Hepatocyte (in vitro differentiated cells): Measurements from ENCODE around the gene KIF6. TPM values are rescaled to one million over a fixed set of nuclear protein-coding genes. Genes with fewer than 3 reads are reported as not detected.

Experiments used
- DNase-seq: peaks from one replicate; pipeline ENCODE4 v3.0.0-alpha.2; 2016; ENCODE audit warnings: low spot score
- H2AFZ ChIP-seq: fragments of 200-600 bp; sonication (generic); 2 replicates; pipeline ENCODE4 v1.6.0; 2016; ENCODE audit warnings: antibody characterized with exemption, mild to moderate bottlenecking
- H3K27ac ChIP-seq: fragments of 200-600 bp; sonication (generic); 2 replicates; pipeline ENCODE4 v1.5.1; 2016; ENCODE audit warnings: mild to moderate bottlenecking
- H3K27me3 ChIP-seq: fragments of 200-600 bp; sonication (generic); 2 replicates; pipeline ENCODE4 v1.6.1; 2016
- H3K36me3 ChIP-seq: fragments of 200-600 bp; sonication (generic); replicated peaks from 2 replicates; pipeline ENCODE4 v1.5.1; 2016; ENCODE audit warnings: low read depth; ENCODE audit not compliant: insufficient read depth
- H3K4me1 ChIP-seq: fragments of 200-600 bp; sonication (generic); 2 replicates; pipeline ENCODE4 v1.5.1; 2016; ENCODE audit warnings: mild to moderate bottlenecking, moderate library complexity; ENCODE audit not compliant: insufficient read depth
- H3K4me2 ChIP-seq: fragments of 200-600 bp; sonication (generic); 2 replicates; pipeline ENCODE4 v1.6.0; 2016
- H3K4me3 ChIP-seq: fragments of 200-600 bp; sonication (generic); 2 replicates; pipeline ENCODE4 v1.5.1; 2016; ENCODE audit warnings: mild to moderate bottlenecking
- H3K79me2 ChIP-seq: fragments of 200-600 bp; sonication (generic); 2 replicates; pipeline ENCODE4 v1.6.0; 2017; ENCODE audit warnings: mild to moderate bottlenecking
- H3K9me2 ChIP-seq: fragments of 200-600 bp; sonication (generic); replicated peaks from 2 replicates; pipeline ENCODE4 v1.6.0; 2017; ENCODE audit warnings: mild to moderate bottlenecking; ENCODE audit not compliant: insufficient read depth
- H3K9me3 ChIP-seq: fragments of 200-600 bp; sonication (generic); 2 replicates; pipeline ENCODE4 v1.5.1; 2016; ENCODE audit warnings: low read depth, mild to moderate bottlenecking
- H4K20me1 ChIP-seq: fragments of 200-600 bp; sonication (generic); 2 replicates; pipeline ENCODE4 v1.6.0; 2016; ENCODE audit warnings: mild to moderate bottlenecking; ENCODE audit not compliant: insufficient read depth, poor library complexity, severe bottlenecking
- EZH2 ChIP-seq: fragments of 200-600 bp; sonication (generic); IDR thresholded peaks from 2 replicates; pipeline ENCODE4 v1.6.1; 2016; ENCODE audit warnings: antibody characterized with exemption, mild to moderate bottlenecking, borderline replicate concordance
- EZH2phosphoT487 ChIP-seq: fragments of 200-600 bp; sonication (generic); IDR thresholded peaks from one replicate; pipeline ENCODE4 v1.6.1; 2018; ENCODE audit warnings: antibody characterized with exemption, mild to moderate bottlenecking, low read depth, moderate library complexity; ENCODE audit not compliant: unreplicated experiment, severe bottlenecking
- WGBS: methylation state at CpG from one replicate; pipeline ENCODE4 v1.1.6; 2016; ENCODE audit warnings: low lambda C conversion rate; ENCODE audit errors: missing lambda C conversion rate; 5-methylcytosine and 5-hydroxymethylcytosine counted together
- polyA plus RNA-seq: library from polyadenylated mRNA; unstranded; fragments of >200 nt; fragmentation: Nextera tagmentation; extraction: Ambion mirVana; gene quantifications from 2 replicates; pipeline ENCODE4 v1.2.1, GENCODE V29; 2016
- total RNA-seq: library from RNA; depleted of rRNA; stranded (reverse); fragments of >200 nt; gene quantifications from 2 replicates; pipeline ENCODE4 v1.2.3, GENCODE V29; 2014
- TF ChIP-seq, protein P1 (sequence below): fragments of 200-600 bp; sonication (generic); IDR thresholded peaks from 2 replicates; pipeline ENCODE4 v1.5.1; 2016; ENCODE audit warnings: antibody characterized with exemption, mild to moderate bottlenecking; ENCODE audit not compliant: poor library complexity

KIF6 gene, protein sequence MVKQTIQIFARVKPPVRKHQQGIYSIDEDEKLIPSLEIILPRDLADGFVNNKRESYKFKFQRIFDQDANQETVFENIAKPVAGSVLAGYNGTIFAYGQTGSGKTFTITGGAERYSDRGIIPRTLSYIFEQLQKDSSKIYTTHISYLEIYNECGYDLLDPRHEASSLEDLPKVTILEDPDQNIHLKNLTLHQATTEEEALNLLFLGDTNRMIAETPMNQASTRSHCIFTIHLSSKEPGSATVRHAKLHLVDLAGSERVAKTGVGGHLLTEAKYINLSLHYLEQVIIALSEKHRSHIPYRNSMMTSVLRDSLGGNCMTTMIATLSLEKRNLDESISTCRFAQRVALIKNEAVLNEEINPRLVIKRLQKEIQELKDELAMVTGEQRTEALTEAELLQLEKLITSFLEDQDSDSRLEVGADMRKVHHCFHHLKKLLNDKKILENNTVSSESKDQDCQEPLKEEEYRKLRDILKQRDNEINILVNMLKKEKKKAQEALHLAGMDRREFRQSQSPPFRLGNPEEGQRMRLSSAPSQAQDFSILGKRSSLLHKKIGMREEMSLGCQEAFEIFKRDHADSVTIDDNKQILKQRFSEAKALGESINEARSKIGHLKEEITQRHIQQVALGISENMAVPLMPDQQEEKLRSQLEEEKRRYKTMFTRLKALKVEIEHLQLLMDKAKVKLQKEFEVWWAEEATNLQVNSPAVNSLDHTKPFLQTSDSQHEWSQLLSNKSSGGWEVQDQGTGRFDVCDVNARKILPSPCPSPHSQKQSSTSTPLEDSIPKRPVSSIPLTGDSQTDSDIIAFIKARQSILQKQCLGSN
- 0.28 and 0.87 TPM in 2 replicates for total RNA-seq
- polyA plus RNA-seq = 2.2 and 2.3 TPM in 2 replicates

DNA sequence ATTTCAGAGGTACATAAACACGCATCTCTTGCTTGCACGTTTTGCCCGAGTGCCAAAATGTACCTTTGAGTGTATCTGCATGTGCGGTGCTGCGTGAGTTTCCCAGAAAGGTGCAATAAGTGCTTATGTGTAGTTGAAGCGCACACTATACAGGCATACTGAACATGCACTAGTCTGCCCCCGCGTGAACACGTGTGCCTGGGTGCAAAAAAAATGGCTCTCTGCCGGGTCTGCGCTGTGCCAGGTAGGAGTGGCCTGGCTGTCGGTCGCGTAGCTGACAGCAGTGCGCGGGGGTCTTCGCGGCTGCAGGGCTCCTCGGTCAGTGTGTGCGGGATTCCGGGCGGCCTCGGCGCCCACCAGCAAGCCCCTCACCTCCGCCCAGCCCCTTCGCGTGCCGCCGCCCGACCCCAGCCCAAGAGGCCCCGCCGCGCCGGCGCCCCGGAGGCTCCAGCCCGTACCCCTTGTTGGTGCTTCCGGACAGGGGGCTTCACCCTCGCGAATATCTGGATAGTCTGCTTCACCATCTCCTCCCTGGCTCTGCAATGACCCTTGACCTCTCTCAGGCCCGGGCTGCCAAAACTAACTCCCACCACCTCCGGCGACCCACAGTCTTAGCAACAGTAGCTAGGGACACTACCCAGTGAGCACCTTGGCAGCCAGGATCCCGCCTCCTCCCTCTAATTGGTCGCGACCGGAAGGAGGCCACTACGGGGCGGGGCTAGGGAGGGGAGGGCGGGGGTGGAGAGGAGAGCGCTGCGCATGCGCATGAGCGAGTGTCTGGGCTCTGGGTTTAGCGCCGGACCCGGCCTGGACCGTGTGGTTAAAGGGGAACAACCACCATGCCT, at the start of gene KIF6:
TSS of gene KIF6 (minus strand) at position 622 of the 845 bp plus-strand sequence. CDS start at position 524, 98 bp downstream.
- no peaks in the 10 kb centered on the region for H3K36me3 ChIP-seq
- H3K9me2 ChIP-seq = no peaks in the 10 kb centered on the region
- H3K27ac ChIP-seq = no peak within 1 kb of the TSS
- H3K4me2 ChIP-seq = peak within 1 kb of the TSS; percentile 84
- no peaks in the 10 kb centered on the region for H3K4me1 ChIP-seq
- no peak for TF ChIP-seq EZH2phosphoT487
- TF ChIP-seq, protein P1, sequence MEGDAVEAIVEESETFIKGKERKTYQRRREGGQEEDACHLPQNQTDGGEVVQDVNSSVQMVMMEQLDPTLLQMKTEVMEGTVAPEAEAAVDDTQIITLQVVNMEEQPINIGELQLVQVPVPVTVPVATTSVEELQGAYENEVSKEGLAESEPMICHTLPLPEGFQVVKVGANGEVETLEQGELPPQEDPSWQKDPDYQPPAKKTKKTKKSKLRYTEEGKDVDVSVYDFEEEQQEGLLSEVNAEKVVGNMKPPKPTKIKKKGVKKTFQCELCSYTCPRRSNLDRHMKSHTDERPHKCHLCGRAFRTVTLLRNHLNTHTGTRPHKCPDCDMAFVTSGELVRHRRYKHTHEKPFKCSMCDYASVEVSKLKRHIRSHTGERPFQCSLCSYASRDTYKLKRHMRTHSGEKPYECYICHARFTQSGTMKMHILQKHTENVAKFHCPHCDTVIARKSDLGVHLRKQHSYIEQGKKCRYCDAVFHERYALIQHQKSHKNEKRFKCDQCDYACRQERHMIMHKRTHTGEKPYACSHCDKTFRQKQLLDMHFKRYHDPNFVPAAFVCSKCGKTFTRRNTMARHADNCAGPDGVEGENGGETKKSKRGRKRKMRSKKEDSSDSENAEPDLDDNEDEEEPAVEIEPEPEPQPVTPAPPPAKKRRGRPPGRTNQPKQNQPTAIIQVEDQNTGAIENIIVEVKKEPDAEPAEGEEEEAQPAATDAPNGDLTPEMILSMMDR = no peak
- TF ChIP-seq EZH2 = no peak
- H2AFZ ChIP-seq = peak within 1 kb of the TSS; percentile 94
- H4K20me1 ChIP-seq = no peaks in the 10 kb centered on the region
- WGBS = 12% methylated on average over 36 of the region's 58 CpGs
- DNase-seq = peak; percentile 97
- H3K79me2 ChIP-seq = no peaks in the 10 kb centered on the region
- H3K27me3 ChIP-seq = peaks cover 3% of the 10 kb centered on the region
- peak within 1 kb of the TSS; percentile 63 for H3K4me3 ChIP-seq
- no peaks in the 10 kb centered on the region for H3K9me3 ChIP-seq

DNA sequence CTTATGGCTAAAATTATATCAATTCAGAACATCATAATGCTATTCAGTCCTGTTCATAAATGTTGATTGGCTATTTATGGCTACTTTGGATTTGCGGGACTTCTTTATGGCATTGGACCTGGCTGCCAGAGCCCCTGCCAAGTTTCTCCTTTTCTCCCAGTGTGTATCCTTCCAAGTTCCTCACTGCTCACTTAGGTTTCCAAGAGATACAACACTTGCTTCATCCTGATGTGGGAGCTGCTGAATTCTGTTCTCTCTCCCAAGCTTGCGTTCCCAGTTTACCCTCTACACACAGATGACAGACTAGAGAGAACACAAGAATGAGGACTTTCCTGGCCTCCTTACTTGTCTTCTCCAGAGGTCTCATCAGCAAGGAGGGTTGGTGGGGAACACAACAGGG, 48.6 kb upstream of the KIF6 start:
- Histone ChIP-seq H3K4me1 (peaks cover 12% of the 10 kb centered on the region), H4K20me1 (no peaks in the 10 kb centered on the region), H3K27ac (no peak overlapping the region), H3K4me2 (no peak overlapping the region), H3K9me2 (no peaks in the 10 kb centered on the region), H3K27me3 (no peaks in the 10 kb centered on the region), H3K36me3 (no peaks in the 10 kb centered on the region), H2AFZ (no peak overlapping the region), H3K79me2 (no peaks in the 10 kb centered on the region), H3K4me3 (no peak overlapping the region), H3K9me3 (no peaks in the 10 kb centered on the region)
- DNase-seq = no peak
- 97% methylated on average over 2 of the region's 2 CpGs for WGBS
- TF ChIP-seq EZH2phosphoT487 (no peak), EZH2 (no peak)
- TF ChIP-seq, protein P1 = no peak

DNA sequence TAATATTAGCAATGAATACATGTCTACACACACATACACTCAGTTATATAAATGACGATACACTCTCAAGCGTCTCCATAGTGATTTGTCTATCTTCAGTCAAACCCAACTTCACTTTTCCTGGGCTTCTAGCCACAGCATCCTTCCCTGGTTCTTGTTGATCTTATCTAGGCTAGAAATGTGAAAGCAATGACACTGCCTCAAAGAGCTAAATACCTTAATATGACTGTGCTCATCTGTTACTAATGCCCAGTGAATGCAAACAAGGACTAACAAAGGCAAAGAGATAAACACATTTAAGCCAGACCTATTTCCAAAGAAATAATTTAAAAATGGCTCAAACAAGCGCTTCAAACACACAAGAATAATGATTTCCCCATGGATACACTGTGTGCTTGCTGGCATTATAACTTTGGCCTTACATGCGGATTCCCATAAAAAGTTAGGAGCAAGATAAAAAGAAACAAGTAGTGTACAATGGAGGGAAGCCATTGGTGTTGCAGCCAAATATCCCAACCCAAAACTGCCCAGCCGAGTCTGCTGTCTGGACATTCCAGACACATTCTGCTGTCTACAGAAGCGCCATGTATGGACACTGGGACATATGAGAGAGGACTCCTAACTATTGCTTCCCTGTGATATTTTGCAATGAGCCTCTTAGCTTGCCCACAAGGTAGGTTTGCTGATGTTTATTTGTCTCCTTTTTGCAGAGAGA, 47.5 kb upstream of the KIF6 start:
- Histone ChIP-seq H3K27me3 (no peaks in the 10 kb centered on the region), H3K4me2 (no peak overlapping the region), H2AFZ (no peak overlapping the region), H3K9me2 (no peaks in the 10 kb centered on the region), H3K9me3 (no peaks in the 10 kb centered on the region), H4K20me1 (no peaks in the 10 kb centered on the region), H3K4me1 (peaks cover 9% of the 10 kb centered on the region), H3K4me3 (no peak overlapping the region), H3K27ac (no peak overlapping the region), H3K79me2 (no peaks in the 10 kb centered on the region), H3K36me3 (no peaks in the 10 kb centered on the region)
- TF ChIP-seq, protein P1 = no peak
- TF ChIP-seq EZH2 = no peak
- TF ChIP-seq EZH2phosphoT487 = no peak
- WGBS = 79% methylated on average over 6 of the region's 6 CpGs
- no peak for DNase-seq
